GM12878 (cell line): Measurements from ENCODE around the gene COL4A5. TPM values are rescaled to one million over a fixed set of nuclear protein-coding genes. Genes with fewer than 3 reads are reported as not detected.

Experiments
- ATF7 ChIP-seq: fragments of 450-650 bp; IDR thresholded peaks from 2 replicates; pipeline ENCODE4 v1.6.1; 2016; ENCODE audit warnings: low read depth, mild to moderate bottlenecking
- CBX3 ChIP-seq: fragments of 200-600 bp; sonication (generic); IDR thresholded peaks from 2 replicates; pipeline ENCODE4 v1.6.1; 2016; ENCODE audit warnings: low read depth, borderline replicate concordance
- CEBPB ChIP-seq, 2 experiments: fragments of 150-350 bp in 1 of 2; IDR thresholded peaks; 2 replicates each; pipeline ENCODE4 v1.6.1; 2012 to 2014; ENCODE audit warnings: low read depth in 2 of 2, low read length in 2 of 2, borderline replicate concordance in 1 of 2, inconsistent platforms in 1 of 2
- NBN ChIP-seq: fragments of 450-650 bp; IDR thresholded peaks from 2 replicates; pipeline ENCODE4 v1.6.1; 2016
- SIN3A ChIP-seq: IDR thresholded peaks from 2 replicates; pipeline ENCODE4 v1.6.1; 2012; ENCODE audit warnings: low read depth, low read length, improper control_type of control experiment
- STAT1 ChIP-seq: fragments of 450-650 bp; conservative IDR thresholded peaks from 2 replicates; pipeline ENCODE4 v1.6.1; 2014; ENCODE audit warnings: antibody characterized with exemption, mild to moderate bottlenecking
- polyA plus RNA-seq, 11 experiments: library from polyadenylated mRNA; depleted of rRNA in 4 of 11; unstranded in 6 of 11; stranded (reverse) in 5 of 11; fragments of >200 nt; fragmentation: Nextera tagmentation in 4 of 11; fragmentation: Illumina TruSeq in 1 of 11; extraction: Ambion mirVana in 4 of 11; extraction: Trizol in 1 of 11; gene quantifications; 1 replicate in 1 of 11; 2 replicates in 10 of 11; pipeline versions ENCODE4 v1.2.1 to v1.2.3, GENCODE V29; 2011 to 2016; ENCODE audit warnings: inconsistent platforms in 2 of 11, missing spikeins in 2 of 11, low read depth in 1 of 11
- total RNA-seq, 4 experiments: library from RNA; depleted of rRNA in 3 of 4; stranded (reverse); fragments of >200 nt in 3 of 4; fragmentation: Illumina TruSeq in 1 of 4; extraction: Trizol in 1 of 4; gene quantifications; 2 replicates each; pipeline versions ENCODE4 v1.2.1 to v1.2.3, GENCODE V29; 2013 to 2021
- TF ChIP-seq, protein P1 (sequence below): fragments of 450-650 bp; formaldehyde crosslinking; IDR thresholded peaks from 2 replicates; pipeline ENCODE4 v1.4.0; 2022; ENCODE audit warnings: mild to moderate bottlenecking, moderate library complexity
- TF ChIP-seq, protein P2 (sequence below): fragments of 450-650 bp; conservative IDR thresholded peaks from 2 replicates; pipeline ENCODE4 v1.6.1; 2017; ENCODE audit warnings: mild to moderate bottlenecking, moderate library complexity

The COL4A5 gene
- total and polyA plus RNA-seq, 10 of the 15 experiments (the other 5 are each of a cell fraction or from before 2014, with no cell fraction given): 0.13 to 2.8 (median 0.38) TPM; not detected in 1

DNA sequence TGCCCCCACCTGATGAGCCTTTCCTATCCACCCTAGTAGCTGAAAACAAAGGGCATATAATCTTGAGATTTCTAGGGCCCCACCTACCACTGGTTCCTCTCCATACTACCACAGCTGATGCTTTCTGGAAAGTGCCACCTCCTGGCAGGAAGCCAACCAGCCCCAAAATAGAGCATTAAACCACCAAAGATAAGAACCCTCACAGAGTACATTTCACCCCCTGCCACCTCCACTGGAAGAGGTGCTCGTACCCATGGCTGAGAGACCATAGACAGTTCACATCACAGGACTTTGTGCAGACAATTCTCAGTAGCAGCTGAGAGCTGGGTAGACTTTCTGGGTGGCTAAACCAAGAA lies 202.6 kb downstream of the COL4A5 start (continued):
- TF ChIP-seq, protein P1, sequence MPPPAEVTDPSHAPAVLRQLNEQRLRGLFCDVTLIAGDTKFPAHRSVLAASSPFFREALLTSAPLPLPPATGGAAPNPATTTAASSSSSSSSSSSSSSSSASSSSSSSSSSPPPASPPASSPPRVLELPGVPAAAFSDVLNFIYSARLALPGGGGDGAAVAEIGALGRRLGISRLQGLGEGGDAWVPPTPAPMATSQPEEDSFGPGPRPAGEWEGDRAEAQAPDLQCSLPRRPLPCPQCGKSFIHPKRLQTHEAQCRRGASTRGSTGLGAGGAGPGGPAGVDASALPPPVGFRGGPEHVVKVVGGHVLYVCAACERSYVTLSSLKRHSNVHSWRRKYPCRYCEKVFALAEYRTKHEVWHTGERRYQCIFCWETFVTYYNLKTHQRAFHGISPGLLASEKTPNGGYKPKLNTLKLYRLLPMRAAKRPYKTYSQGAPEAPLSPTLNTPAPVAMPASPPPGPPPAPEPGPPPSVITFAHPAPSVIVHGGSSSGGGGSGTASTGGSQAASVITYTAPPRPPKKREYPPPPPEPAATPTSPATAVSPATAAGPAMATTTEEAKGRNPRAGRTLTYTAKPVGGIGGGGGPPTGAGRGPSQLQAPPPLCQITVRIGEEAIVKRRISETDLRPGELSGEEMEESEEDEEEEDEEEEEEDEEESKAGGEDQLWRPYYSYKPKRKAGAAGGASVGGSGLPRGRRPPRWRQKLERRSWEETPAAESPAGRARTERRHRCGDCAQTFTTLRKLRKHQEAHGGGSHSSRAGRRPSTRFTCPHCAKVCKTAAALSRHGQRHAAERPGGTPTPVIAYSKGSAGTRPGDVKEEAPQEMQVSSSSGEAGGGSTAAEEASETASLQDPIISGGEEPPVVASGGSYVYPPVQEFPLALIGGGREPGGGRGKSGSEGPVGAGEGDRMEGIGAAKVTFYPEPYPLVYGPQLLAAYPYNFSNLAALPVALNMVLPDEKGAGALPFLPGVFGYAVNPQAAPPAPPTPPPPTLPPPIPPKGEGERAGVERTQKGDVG (CRISPR knock-in tag): no peak
- TF ChIP-seq CEBPB (IDR thresholded peaks at IDR 0.05; ENCODE audit: borderline replicate concordance in 1 of 2, low read depth in 2 of 2, low read length in 2 of 2): no peak
- TF ChIP-seq CBX3: no peak
- TF ChIP-seq, protein P2, sequence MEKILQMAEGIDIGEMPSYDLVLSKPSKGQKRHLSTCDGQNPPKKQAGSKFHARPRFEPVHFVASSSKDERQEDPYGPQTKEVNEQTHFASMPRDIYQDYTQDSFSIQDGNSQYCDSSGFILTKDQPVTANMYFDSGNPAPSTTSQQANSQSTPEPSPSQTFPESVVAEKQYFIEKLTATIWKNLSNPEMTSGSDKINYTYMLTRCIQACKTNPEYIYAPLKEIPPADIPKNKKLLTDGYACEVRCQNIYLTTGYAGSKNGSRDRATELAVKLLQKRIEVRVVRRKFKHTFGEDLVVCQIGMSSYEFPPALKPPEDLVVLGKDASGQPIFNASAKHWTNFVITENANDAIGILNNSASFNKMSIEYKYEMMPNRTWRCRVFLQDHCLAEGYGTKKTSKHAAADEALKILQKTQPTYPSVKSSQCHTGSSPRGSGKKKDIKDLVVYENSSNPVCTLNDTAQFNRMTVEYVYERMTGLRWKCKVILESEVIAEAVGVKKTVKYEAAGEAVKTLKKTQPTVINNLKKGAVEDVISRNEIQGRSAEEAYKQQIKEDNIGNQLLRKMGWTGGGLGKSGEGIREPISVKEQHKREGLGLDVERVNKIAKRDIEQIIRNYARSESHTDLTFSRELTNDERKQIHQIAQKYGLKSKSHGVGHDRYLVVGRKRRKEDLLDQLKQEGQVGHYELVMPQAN: no peak
- no peak for TF ChIP-seq STAT1
- no peak for TF ChIP-seq SIN3A
- no peak for TF ChIP-seq ATF7
- no peak for TF ChIP-seq NBN
